Measurements from ENCODE around the gene FER1L5. TPM values are rescaled to one million over a fixed set of nuclear protein-coding genes. Genes with fewer than 3 reads are reported as not detected.

The FER1L5 gene
- total RNA-seq, 2 experiments from 2014 or later: not detected

DNA sequence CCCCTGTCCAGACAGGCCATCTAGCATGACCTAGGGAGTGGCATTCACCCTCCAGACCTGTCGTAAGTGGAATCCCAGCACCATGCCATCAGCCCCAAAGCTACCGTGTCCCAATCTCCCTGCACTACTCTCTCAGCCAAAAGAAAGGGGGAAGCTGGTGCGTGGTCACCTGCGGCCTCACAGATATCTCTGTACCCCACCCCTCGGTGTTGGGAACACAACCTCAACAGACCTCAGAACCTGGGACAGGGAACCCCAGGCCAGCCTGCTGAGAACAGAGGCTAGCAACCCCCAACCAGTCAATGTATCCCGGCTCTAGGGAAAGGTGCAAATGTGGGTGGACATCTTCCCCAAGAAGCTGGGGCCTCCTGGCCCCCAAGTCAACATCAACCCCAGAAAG is 59.1 kb downstream of the FER1L5 start:
- CTCF ChIA-PET (ENCODE audit: unreplicated experiment): no interaction called here
- BruUV-seq (replicated peaks): no TSS peak

GRCh38 chr2:96702098-96702785 is 59.7 kb downstream of the FER1L5 start:
- Histone ChIP-seq H3K9me2 (ENCODE audit: insufficient read depth, low read length) (no peaks in the 10 kb centered on the region), H3K4me1 (ENCODE audit: insufficient read depth, low read length, poor library complexity, severe bottlenecking) (no peaks in the 10 kb centered on the region), H2AFZ (ENCODE audit: low read length) (no peak overlapping the region), H3K36me3 (ENCODE audit: insufficient read depth, low read length) (peaks cover 29% of the 10 kb centered on the region), H3K4me3 (ENCODE audit: low read depth, low read length, poor library complexity, severe bottlenecking) (no peak overlapping the region), H3K27ac (ENCODE audit: low read depth, low read length, poor library complexity, severe bottlenecking) (no peak overlapping the region), H3K9me3 (ENCODE audit: low read length) (no peaks in the 10 kb centered on the region), H4K20me1 (ENCODE audit: insufficient read depth, low read length) (no peaks in the 10 kb centered on the region), H3K4me2 (ENCODE audit: low read length) (no peak overlapping the region), H3K79me2 (ENCODE audit: insufficient read depth, low read depth, low read length) (no peaks in the 10 kb centered on the region)
- TF ChIP-seq, protein P1, sequence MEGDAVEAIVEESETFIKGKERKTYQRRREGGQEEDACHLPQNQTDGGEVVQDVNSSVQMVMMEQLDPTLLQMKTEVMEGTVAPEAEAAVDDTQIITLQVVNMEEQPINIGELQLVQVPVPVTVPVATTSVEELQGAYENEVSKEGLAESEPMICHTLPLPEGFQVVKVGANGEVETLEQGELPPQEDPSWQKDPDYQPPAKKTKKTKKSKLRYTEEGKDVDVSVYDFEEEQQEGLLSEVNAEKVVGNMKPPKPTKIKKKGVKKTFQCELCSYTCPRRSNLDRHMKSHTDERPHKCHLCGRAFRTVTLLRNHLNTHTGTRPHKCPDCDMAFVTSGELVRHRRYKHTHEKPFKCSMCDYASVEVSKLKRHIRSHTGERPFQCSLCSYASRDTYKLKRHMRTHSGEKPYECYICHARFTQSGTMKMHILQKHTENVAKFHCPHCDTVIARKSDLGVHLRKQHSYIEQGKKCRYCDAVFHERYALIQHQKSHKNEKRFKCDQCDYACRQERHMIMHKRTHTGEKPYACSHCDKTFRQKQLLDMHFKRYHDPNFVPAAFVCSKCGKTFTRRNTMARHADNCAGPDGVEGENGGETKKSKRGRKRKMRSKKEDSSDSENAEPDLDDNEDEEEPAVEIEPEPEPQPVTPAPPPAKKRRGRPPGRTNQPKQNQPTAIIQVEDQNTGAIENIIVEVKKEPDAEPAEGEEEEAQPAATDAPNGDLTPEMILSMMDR (conservative IDR thresholded peaks at IDR 0.05; ENCODE audit: low read length): no peak
- TF ChIP-seq EZH2phosphoT487 (IDR thresholded peaks at IDR 0.05; ENCODE audit: borderline replicate concordance, low read depth, low read length): no peak
- intact Hi-C loops (cut with micrococcal nuclease; ENCODE audit: unreplicated experiment): no loop called here
- ChIA-PET CTCF (ENCODE audit: unreplicated experiment) (interaction anchor here (0.5 kb wide), 1 partner anchor 26 kb away, joined by 3 read pairs; no protein-coding TSS in a partner anchor), POLR2A (interaction anchor here (0.7 kb wide), 1 partner anchor 72 kb away, joined by 3 read pairs; no protein-coding TSS in a partner anchor)
- no TSS peak for BruUV-seq (replicated peaks)
- DNase-seq (ENCODE audit: low spot score): no peak

More for the DNA sequence above, 59.1 kb downstream of the FER1L5 start:
- no peaks in the 10 kb centered on the region for H3K79me2 ChIP-seq (ENCODE audit: insufficient read depth, low read depth, low read length)
- H2AFZ ChIP-seq (ENCODE audit: low read length): no peak overlapping the region
- H3K27ac ChIP-seq (ENCODE audit: low read depth, low read length, poor library complexity, severe bottlenecking): no peak overlapping the region
- no peak for DNase-seq (ENCODE audit: low spot score)
- H3K9me3 ChIP-seq (ENCODE audit: low read length): no peaks in the 10 kb centered on the region
- H3K4me3 ChIP-seq (ENCODE audit: low read depth, low read length, poor library complexity, severe bottlenecking): no peak overlapping the region
- intact Hi-C loops (cut with micrococcal nuclease; ENCODE audit: unreplicated experiment): no loop called here
- H3K36me3 ChIP-seq (ENCODE audit: insufficient read depth, low read length): peaks cover 23% of the 10 kb centered on the region; the same call in 1 of the 2 replicates
- no peaks in the 10 kb centered on the region for H4K20me1 ChIP-seq (ENCODE audit: insufficient read depth, low read length)
- H3K4me2 ChIP-seq (ENCODE audit: low read length): no peak overlapping the region
- TF ChIP-seq EZH2phosphoT487 (IDR thresholded peaks at IDR 0.05; ENCODE audit: borderline replicate concordance, low read depth, low read length): no peak
- TF ChIP-seq, protein P1 (conservative IDR thresholded peaks at IDR 0.05; ENCODE audit: low read length): no peak
- POLR2A ChIA-PET: interaction anchor here (0.7 kb wide), 1 partner anchor 72 kb away, joined by 3 read pairs; no protein-coding TSS in a partner anchor
- H3K9me2 ChIP-seq (ENCODE audit: insufficient read depth, low read length): no peaks in the 10 kb centered on the region
- no peaks in the 10 kb centered on the region for H3K4me1 ChIP-seq (ENCODE audit: insufficient read depth, low read length, poor library complexity, severe bottlenecking)
